GM23338 (cell line): ENCODE results near the gene NDE1. TPM values are rescaled to one million over a fixed set of nuclear protein-coding genes. Genes with fewer than 3 reads are reported as not detected.

Experiments
- ATAC-seq: fragments of 200-7000 bp; cut with Tn5 transposase; 3 replicates; pipeline ENCODE4 v1.9.1; 2020
- DNase-seq: peaks from one replicate; pipeline ENCODE4 v3.0.0-alpha.2; 2015; ENCODE audit warnings: low spot score
- H2AFZ ChIP-seq: fragments of 200-600 bp; sonication (generic); 2 replicates; pipeline ENCODE4 v1.8.0; 2016; ENCODE audit warnings: antibody characterized with exemption, mild to moderate bottlenecking, moderate library complexity
- H3F3A ChIP-seq: fragments of 200-600 bp; sonication (generic); replicated peaks from 2 replicates; pipeline ENCODE4 v1.8.0; 2017; ENCODE audit warnings: antibody characterized with exemption, mixed run types, low read depth
- H3K27ac ChIP-seq: fragments of 200-600 bp; sonication (generic); 2 replicates; pipeline ENCODE4 v1.6.1; 2016; ENCODE audit warnings: low read depth
- H3K27me3 ChIP-seq: fragments of 200-600 bp; sonication (generic); 2 replicates; pipeline ENCODE4 v1.8.0; 2016; ENCODE audit warnings: mild to moderate bottlenecking, mixed run types, moderate library complexity; ENCODE audit not compliant: insufficient read depth
- H3K36me3 ChIP-seq: fragments of 200-600 bp; sonication (generic); 2 replicates; pipeline ENCODE4 v1.8.0; 2016; ENCODE audit warnings: mild to moderate bottlenecking; ENCODE audit not compliant: insufficient read depth
- H3K4me1 ChIP-seq: fragments of 200-600 bp; sonication (generic); 2 replicates; pipeline ENCODE4 v1.8.0; 2016; ENCODE audit warnings: mild to moderate bottlenecking, moderate library complexity; ENCODE audit not compliant: insufficient read depth
- H3K4me2 ChIP-seq: fragments of 200-600 bp; sonication (generic); 2 replicates; pipeline ENCODE4 v1.7.1; 2017; ENCODE audit warnings: mixed run types
- H3K4me3 ChIP-seq: fragments of 200-600 bp; sonication (generic); 2 replicates; pipeline ENCODE4 v1.6.1; 2016; ENCODE audit warnings: mixed run types
- H3K79me2 ChIP-seq: fragments of 200-600 bp; sonication (generic); replicated peaks from 2 replicates; pipeline ENCODE4 v1.8.0; 2017; ENCODE audit warnings: mild to moderate bottlenecking; ENCODE audit not compliant: insufficient read depth
- H3K9me2 ChIP-seq: fragments of 200-600 bp; sonication (generic); 2 replicates; pipeline ENCODE4 v1.8.0; 2017; ENCODE audit not compliant: insufficient read depth
- H4K20me1 ChIP-seq: fragments of 200-600 bp; sonication (generic); replicated peaks from 2 replicates; pipeline ENCODE4 v1.8.0; 2017; ENCODE audit warnings: mild to moderate bottlenecking; ENCODE audit not compliant: insufficient read depth
- H3K27ac Mint-ChIP-seq: 2 replicates; pipeline ENCODE4 v1.8.0; 2020; ENCODE audit warnings: inconsistent platforms, mild to moderate bottlenecking, moderate library complexity, mixed read lengths
- H3K27me3 Mint-ChIP-seq: 3 replicates; pipeline ENCODE4 v1.8.0; 2022; ENCODE audit warnings: low read depth, mild to moderate bottlenecking, moderate library complexity, mixed read lengths, inconsistent platforms; ENCODE audit not compliant: insufficient read depth, poor library complexity
- H3K36me3 Mint-ChIP-seq: 3 replicates; pipeline ENCODE4 v1.8.0; 2021; ENCODE audit warnings: low read depth, mild to moderate bottlenecking, inconsistent platforms, moderate library complexity, mixed read lengths
- H3K4me1 Mint-ChIP-seq: 3 replicates; pipeline ENCODE4 v1.8.0; 2020; ENCODE audit warnings: mild to moderate bottlenecking, inconsistent platforms, mixed read lengths
- H3K4me3 Mint-ChIP-seq: 3 replicates; pipeline ENCODE4 v1.8.0; 2021; ENCODE audit warnings: moderate library complexity, mild to moderate bottlenecking, inconsistent platforms, mixed read lengths
- H3K9me3 Mint-ChIP-seq: 3 replicates; pipeline ENCODE4 v1.8.0; 2020; ENCODE audit warnings: moderate library complexity, mild to moderate bottlenecking, inconsistent platforms, mixed read lengths
- CREB1 ChIP-seq: fragments of 250-450 bp; sonication (Bioruptor Pico); IDR thresholded peaks from 2 replicates; pipeline ENCODE4 v1.5.0; 2020; ENCODE audit warnings: low read depth, mild to moderate bottlenecking, moderate library complexity
- CTCF ChIP-seq, 2 experiments: fragments of 200-600 bp in 1 of 2; sonication (generic) in 1 of 2; conservative IDR thresholded peaks; 2 replicates each; pipeline versions ENCODE4 v1.5.1 to v1.6.1; 2016 to 2017; ENCODE audit warnings: antibody characterized with exemption in 2 of 2, low read depth in 2 of 2, mild to moderate bottlenecking in 2 of 2, moderate library complexity in 1 of 2
- ETS1 ChIP-seq: IDR thresholded peaks from 2 replicates; pipeline ENCODE4 v1.6.1; 2016; ENCODE audit warnings: antibody characterized with exemption
- EZH2 ChIP-seq: fragments of 200-600 bp; sonication (generic); IDR thresholded peaks from one replicate; pipeline ENCODE4 v1.8.0; 2017; ENCODE audit warnings: antibody characterized with exemption, mild to moderate bottlenecking, low read depth; ENCODE audit not compliant: unreplicated experiment
- EZH2phosphoT487 ChIP-seq: fragments of 200-600 bp; sonication (generic); IDR thresholded peaks from one replicate; pipeline ENCODE4 v1.8.1; 2018; ENCODE audit warnings: antibody characterized with exemption; ENCODE audit not compliant: unreplicated experiment
- JUNB ChIP-seq: IDR thresholded peaks from one replicate; pipeline ENCODE4 v1.6.1; 2016; ENCODE audit warnings: antibody characterized with exemption; ENCODE audit not compliant: unreplicated experiment
- NANOG ChIP-seq: IDR thresholded peaks from 2 replicates; pipeline ENCODE4 v1.6.1; 2016; ENCODE audit warnings: antibody characterized with exemption, borderline replicate concordance
- POLR2AphosphoS5 ChIP-seq: IDR thresholded peaks from 2 replicates; pipeline ENCODE4 v1.6.1; 2016; ENCODE audit warnings: antibody characterized with exemption, low read depth
- REST ChIP-seq: IDR thresholded peaks from one replicate; pipeline ENCODE4 v1.6.1; 2018; ENCODE audit warnings: antibody characterized with exemption; ENCODE audit not compliant: unreplicated experiment
- STAT1 ChIP-seq: IDR thresholded peaks from one replicate; pipeline ENCODE4 v1.6.1; 2016; ENCODE audit warnings: antibody characterized with exemption; ENCODE audit not compliant: unreplicated experiment
- ZNF114 ChIP-seq: fragments of 250-450 bp; sonication (Bioruptor Pico); IDR thresholded peaks from 2 replicates; pipeline ENCODE4 v1.5.0; 2020; ENCODE audit warnings: mild to moderate bottlenecking, moderate library complexity
- ZNF331 ChIP-seq: fragments of 250-450 bp; sonication (Bioruptor Pico); IDR thresholded peaks from 2 replicates; pipeline ENCODE4 v1.5.0; 2020; ENCODE audit warnings: low read depth, mild to moderate bottlenecking, moderate library complexity
- polyA plus RNA-seq: library from polyadenylated mRNA; unstranded; fragments of >200 nt; fragmentation: Nextera tagmentation; extraction: Ambion mirVana; gene quantifications from 2 replicates; pipeline ENCODE4 v1.2.1, GENCODE V29; 2016
- total RNA-seq: library from RNA; depleted of rRNA; stranded (reverse); fragments of >200 nt; shearing (Covaris generic); gene quantifications from 2 replicates; pipeline ENCODE4 v1.2.3, GENCODE V29; 2014

The NDE1 gene
- total and polyA plus RNA-seq, 2 experiments from 2014 or later, result 13.0 to 22.9 TPM

GRCh38 chr16:15611610-15612009 is 38.4 kb upstream of the NDE1 start:
- H3F3A ChIP-seq, result no peaks in the 10 kb centered on the region
- no peaks in the 10 kb centered on the region for H3K4me1 ChIP-seq
- H3K27me3 ChIP-seq, result no peaks in the 10 kb centered on the region
- DNase-seq (no peak), ATAC-seq (no peak)
- no peaks in the 10 kb centered on the region for H3K9me3 Mint-ChIP-seq
- H3K36me3 Mint-ChIP-seq, result peaks cover 54% of the 10 kb centered on the region
- H3K4me1 Mint-ChIP-seq, result no peaks in the 10 kb centered on the region; the same call in 2 of the 3 replicates
- H4K20me1 ChIP-seq, result 0 out of 2 replicates have a peak, but pooled peaks cover 4% of the 10 kb centered on the region
- no peaks in the 10 kb centered on the region for H3K9me2 ChIP-seq
- H3K36me3 ChIP-seq, result peaks cover 32% of the 10 kb centered on the region
- no peak overlapping the region for H3K4me3 Mint-ChIP-seq
- H2AFZ ChIP-seq, result no peak overlapping the region
- TF ChIP-seq POLR2AphosphoS5 (no peak), ETS1 (no peak), NANOG (no peak), ZNF331 (no peak), REST (no peak), EZH2phosphoT487 (no peak), CTCF (conservative IDR thresholded peaks at IDR 0.05; ENCODE audit: low read depth in 2 of 2) (no peak), JUNB (no peak), ZNF114 (CRISPR knock-in tag) (no peak), STAT1 (no peak)
- no peak overlapping the region for H3K27ac ChIP-seq
- H3K27me3 Mint-ChIP-seq, result peaks cover 3% of the 10 kb centered on the region
- no peaks in the 10 kb centered on the region for H3K79me2 ChIP-seq
- no peak overlapping the region for H3K4me2 ChIP-seq
- H3K27ac Mint-ChIP-seq, result no peak overlapping the region
- no peak overlapping the region for H3K4me3 ChIP-seq

GRCh38 chr16:15613676-15614075 is 36.4 kb upstream of the NDE1 start:
- H4K20me1 ChIP-seq, result 0 out of 2 replicates have a peak, but pooled peaks cover 4% of the 10 kb centered on the region
- H3K9me3 Mint-ChIP-seq, result no peaks in the 10 kb centered on the region
- no peak overlapping the region; the same call in 2 of the 3 replicates for H3K4me3 Mint-ChIP-seq
- no peak for ATAC-seq
- H3F3A ChIP-seq, result no peaks in the 10 kb centered on the region
- no peaks in the 10 kb centered on the region for H3K9me2 ChIP-seq
- DNase-seq, result peak; percentile 32
- peaks cover 33% of the 10 kb centered on the region for H3K36me3 ChIP-seq
- H3K27me3 Mint-ChIP-seq, result no peaks in the 10 kb centered on the region
- no peak overlapping the region for H3K4me2 ChIP-seq
- H2AFZ ChIP-seq, result no peak overlapping the region
- peaks cover 64% of the 10 kb centered on the region for H3K36me3 Mint-ChIP-seq
- no peaks in the 10 kb centered on the region for H3K4me1 Mint-ChIP-seq
- no peaks in the 10 kb centered on the region for H3K79me2 ChIP-seq
- no peaks in the 10 kb centered on the region for H3K4me1 ChIP-seq
- no peak overlapping the region for H3K27ac Mint-ChIP-seq
- no peak overlapping the region for H3K27ac ChIP-seq
- no peaks in the 10 kb centered on the region for H3K27me3 ChIP-seq
- H3K4me3 ChIP-seq, result no peak overlapping the region
- no peak for TF ChIP-seq ZNF331
- no peak for TF ChIP-seq EZH2
- TF ChIP-seq ZNF114 (CRISPR knock-in tag), result no peak
- no peak for TF ChIP-seq EZH2phosphoT487
- TF ChIP-seq CREB1, result no peak
- no peak for TF ChIP-seq REST
- TF ChIP-seq STAT1, result no peak
